Measurements from ENCODE around the gene MELTF.

- TF ChIP-seq RELA (CRISPR knock-in tag; IDR thresholded peaks at IDR 0.05; ENCODE audit: borderline replicate concordance) (no peak), JUN (CRISPR knock-in tag; IDR thresholded peaks at IDR 0.05) (no peak), CTCF (IDR thresholded peaks at IDR 0.05) (no peak)
These were observed 46.4 kb downstream of the MELTF start for GRCh38 chr3:196983186-196983585.
